Stimulated activated CD8-positive, alpha-beta memory T cell treated with anti-CD3 and anti-CD28 coated beads, Interleukin-7, amount 100 ng/mL, for 4 hours (primary cell): ENCODE results near the gene AMOTL2.

Experiments used
- DNase-seq, 2 donors: peaks; one replicate each; pipeline ENCODE4 v3.0.0-alpha.2; 2020; ENCODE audit warnings: low read depth in 2 of 2

AMOTL2 gene

DNA sequence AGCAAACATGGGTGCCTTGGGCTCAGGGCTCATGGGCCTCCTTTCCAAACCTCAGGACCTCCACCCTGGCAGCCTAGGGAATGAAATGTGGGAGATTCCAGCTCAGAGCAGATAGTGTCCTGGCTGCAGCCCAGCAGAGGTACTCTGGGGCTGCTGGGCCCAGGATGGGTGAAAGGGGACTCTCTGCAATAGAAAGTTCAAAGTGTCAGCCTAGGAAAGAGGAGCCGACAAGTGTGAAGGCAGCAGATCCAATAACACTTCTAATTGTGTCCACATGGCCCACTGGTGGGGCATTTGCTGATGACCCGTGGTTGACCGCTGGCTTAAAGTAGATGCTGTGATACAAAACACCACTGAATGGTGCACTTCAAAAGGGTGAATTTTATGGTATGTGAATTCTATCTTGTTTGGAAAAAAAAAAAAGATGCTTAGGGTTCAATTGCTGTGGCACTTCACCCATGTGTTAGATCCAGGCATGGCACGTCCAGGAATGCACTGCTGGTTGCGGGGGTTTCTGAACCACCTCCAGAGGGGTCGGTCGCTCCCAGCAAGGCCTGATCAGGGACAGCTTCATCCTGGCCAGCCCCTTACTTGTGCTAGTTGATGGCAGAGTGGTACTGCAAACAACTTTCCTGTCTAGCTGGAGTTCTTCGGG is 20.9 kb downstream of the AMOTL2 start:
- no peak for DNase-seq

DNA sequence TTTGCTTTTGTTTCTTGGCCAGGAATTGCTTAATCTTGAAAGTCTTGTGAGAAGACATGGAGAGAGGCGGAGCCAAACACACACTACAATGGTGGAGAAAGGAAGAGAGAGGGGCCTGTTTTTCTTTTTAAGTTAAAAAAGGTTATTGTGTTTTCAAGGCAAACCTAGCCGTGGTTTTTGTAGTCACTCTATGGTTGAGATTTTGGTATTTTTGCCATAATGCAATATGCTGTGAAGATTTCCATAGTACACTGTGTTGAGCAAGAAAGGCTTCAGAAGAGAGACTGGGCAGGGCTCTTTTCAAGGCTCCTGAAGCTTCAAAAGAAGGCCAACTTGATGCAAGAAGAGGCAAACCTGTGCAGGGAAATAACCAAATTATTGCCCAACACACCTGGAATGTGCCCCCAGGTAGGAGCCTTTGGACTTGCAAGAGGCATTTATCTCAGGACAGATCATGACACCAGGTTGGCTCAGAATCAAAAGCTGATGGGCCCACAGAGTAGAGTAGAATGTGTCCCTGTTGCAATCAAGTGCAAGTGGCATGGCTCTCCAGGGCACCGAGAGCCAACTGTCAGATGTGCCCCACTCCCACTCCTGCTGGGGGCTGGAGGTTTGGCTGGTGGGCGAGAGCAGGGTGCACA is 22.1 kb downstream of the AMOTL2 start:
- DNase-seq, result no peak

DNA sequence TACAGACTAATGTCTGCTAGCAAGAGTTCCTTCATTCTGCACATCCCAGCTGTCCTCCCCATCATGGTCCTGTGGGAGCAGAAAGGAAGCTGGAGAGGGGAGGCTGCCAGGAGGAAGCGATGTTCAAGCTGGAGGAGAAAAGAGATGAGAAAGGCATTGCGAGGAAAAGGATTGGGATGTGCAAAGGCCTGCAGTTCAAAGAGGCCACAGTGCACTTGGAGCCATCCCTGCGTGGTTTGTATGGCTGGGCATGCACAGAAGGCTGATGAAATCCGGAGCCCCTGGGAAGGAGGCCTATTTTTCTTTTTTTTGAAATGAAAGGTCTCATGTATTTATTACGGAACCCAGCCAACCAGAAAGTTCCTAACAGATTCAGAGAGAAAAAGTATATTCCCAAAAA is 22.8 kb downstream of the AMOTL2 start:
- no peak for DNase-seq

DNA sequence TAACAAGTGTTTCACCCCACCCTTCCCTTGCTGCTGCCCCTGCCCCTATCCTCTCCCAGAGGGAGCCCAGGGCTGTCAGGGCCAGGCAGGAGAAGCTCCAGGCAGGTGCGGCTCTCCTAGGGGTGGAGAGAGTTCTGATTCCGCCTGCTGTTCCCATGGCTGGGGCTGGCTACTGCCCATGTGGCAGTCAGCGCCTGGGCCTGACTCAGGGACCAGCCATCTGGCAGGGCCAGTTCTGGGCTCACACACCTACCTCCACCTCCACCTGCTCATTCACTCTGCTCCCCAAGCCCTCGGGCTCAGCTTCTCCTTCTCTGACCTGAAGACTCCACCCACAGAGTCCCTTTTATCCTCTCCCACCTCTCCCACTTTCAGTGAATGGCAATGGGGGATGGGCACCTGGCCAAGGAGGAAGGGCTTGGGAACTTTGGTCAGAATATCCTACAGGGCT is 23.4 kb downstream of the AMOTL2 start:
- DNase-seq, result no peak

DNA sequence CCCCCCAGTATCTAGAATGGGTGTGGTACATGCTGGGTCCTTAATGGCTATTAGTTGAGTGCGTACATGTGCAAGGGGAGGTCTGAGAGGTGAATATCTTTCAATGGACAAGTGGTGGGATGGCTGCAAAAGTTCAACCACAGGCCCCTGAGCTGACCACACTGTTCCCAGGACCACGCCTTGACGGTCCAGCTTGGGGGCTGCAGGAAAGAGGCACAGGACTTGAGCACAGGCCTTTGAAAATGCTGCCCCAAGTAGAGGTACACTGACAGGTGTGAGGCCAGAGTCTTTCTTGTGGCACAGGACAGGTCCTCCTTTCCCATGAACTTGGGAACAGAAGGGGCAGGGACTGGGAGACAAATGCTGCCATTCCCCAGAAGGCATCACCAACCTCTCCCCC is 24.0 kb downstream of the AMOTL2 start:
- no peak for DNase-seq

DNA sequence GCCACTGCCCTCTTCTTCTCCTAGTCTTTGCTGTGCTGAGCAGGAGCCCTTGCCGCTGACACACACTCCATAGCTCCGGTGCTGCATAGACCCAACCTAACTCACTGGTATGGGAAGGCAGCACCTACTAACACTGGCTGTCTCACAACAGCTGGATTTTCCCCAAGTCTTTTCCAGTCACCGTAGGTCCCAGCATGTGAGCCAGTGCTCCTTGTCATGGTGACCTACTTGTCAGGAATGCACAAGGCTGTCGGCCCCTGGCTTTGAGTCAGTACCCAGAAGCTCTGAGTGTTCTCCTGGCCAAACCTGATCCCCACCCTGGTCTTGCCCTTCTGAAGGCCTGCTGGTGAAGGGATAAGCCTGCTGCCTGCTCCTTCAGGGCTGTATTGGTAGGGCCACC is 25.7 kb downstream of the AMOTL2 start:
- DNase-seq, result no peak

DNA sequence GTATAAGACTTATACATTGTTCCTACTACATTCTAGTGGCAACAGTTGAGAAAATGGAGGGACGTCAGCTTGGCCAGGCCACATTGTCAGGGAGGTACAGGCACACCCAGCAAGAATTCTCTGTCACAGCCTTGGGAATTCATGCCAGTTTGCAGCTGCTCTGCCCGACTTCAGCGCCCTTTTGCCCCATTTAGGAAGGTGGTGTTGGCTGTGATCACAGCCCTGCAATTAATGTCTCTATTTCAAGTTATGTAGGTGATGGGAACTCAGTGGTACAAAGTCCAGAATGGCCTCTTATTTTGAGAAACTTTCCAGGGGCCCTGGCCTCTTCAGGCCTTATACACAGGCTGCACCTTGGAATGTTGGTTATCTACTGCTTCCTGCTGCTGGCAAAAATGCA is 26.7 kb downstream of the AMOTL2 start:
- no peak for DNase-seq

DNA sequence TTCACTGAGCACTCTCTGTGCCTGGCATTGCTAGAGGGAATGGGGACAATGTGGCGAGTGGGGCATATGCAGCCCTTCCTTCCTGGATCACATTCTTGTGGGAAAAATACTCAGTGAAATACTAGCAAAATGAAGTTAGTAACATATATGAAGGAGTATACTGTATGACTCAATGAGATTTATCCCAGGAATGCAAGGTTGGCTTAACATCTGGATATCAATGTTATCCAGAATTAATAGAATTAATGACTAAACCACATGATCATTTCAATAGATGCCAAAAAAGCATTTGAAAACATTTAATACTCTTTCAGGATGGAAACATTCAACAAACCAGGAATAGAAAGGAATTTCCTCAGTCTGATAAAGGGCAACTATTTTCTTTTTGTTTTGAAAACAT is 27.5 kb downstream of the AMOTL2 start:
- no peak for DNase-seq

DNA sequence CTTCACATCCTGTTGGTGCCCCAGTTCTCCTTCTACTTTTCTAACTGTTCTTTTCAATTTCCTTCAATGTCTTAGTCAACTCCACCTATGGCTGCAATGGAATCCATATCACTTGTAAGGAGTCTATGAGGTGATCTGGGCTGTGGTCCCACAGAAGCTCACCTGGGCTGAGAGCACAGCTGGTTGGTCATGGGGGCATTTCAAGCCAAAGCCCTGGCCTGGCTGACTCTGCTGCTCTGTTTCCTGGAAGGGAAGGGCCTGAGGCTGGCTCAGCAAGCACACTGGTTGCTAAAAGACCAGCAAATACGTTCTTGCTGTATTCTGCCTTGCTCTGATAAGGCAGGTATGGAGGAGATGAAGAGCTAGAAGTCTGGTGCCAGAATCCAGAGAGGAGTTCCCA is 29.0 kb downstream of the AMOTL2 start:
- DNase-seq, result no peak

DNA sequence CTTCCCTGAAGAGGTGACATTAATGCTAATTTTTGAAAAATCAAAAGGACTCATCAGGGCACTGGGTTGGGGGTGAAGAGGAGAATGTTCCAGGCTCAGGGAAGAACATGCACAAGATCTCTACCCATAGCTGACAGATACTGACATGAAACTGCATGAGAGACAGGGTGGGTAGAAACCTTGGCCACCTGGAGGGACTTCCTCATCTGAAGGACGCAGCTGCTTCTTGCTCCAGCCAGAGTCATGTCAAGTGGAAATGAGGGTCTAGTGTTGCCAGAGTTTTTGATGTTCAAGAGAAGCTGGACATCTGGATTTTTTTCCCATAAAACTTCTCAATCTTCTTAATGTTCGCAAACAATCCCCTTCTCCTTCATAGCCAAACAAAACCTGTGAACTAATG is 29.7 kb downstream of the AMOTL2 start:
- no peak for DNase-seq

DNA sequence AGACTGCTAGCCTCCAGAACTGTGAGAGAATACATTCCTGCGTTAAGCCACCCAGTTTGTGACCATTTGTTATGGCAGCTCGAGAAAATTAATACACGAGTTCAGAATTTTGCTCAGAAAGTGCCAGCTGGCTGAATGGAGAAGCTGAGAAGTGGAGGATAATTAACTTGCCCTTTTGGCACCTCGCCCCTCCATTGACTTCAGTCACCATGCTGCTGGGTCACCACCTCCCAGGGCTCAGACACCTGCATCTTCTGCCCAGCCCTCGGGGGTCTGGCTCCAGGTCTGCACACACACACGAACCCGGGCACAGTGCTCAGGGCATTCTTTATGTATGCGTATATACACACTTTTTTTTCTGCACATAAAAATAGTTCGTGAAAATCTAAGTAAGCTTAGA is 32.0 kb downstream of the AMOTL2 start:
- DNase-seq, result no peak

DNA sequence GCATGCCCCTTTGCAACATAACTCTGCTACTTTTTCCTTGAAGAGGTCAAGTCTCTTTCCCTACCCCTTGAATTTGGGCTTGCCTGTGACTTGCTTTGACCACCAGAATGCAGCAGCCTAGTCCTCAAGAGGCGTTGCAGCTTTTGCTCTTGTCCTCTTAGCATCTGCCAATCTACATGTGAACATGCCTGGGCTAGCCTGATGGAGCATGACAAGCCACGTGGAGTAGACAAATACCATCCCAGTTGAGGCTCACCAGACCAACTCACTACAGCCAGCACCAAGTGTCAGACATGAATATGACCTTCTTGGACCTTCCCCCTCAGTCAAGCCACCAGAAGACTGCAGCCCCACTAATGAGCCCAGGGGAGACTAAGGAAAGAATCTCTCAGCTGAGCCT is 32.9 kb downstream of the AMOTL2 start:
- no peak for DNase-seq

DNA sequence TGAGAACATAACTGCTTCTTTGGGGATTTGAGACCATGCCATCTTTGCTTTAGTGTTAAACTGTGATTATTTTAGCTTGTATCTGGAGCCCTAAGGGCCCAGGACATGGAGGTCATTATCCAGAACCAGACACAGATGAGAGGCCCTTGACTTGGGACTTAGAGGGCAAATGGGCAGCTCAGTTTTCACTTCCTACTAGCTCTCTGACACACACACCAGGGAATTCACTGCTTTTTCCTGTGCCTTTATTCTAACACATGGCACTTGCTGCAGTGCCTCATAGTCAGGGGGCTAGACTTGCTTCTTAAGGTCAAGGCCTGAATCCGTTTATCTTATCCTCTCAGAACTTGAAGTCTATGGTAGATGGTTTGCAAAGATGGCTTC is 33.3 kb downstream of the AMOTL2 start:
- no peak for DNase-seq

DNA sequence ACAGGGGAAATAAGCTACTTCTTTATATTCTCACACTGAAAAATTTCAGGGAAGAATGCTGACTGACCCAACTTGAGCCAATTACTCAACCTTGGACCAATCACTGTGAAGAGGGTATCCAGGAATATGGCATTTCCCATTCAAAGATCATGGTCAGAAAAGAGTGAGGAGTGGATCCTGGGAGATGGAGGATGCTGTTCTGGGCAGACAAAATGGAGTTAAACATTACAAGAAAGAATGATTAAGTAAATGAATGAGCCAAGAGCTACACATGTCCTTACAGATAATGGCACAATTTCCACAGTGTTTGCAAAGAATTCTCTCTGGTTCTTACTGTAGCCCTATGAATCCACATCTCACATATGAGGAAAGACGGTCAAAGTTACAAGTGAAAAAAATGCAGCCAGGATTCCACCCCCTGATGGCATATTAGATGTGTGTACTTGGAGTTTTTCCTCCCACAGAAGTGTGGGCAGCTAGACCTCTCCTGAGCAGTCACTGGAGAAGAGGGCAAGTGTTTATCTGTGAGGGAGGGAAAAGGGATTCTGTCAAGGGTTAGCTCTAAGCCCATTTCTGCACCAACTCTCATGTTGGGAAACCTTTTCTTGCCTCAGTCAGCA is 33.8 kb downstream of the AMOTL2 start:
- no peak for DNase-seq

DNA sequence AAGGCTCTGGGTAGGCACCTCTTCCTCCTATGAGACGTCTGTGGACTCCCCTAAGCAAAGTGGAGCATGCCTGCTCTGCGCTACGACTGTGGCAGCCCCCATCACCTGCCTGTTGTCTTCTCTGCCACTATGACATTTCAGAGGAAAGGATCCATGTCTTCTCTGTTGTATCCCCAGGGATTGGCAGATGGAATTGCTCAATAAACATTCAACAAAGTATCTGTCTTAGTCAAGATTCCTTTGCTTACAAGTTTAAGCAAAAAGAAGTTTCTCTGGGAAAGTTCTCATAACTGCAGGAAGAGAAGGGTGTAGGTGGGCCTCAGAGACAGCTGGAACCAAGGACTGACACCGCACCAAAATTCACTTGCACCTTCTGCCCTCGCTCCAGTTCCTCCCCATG is 34.3 kb downstream of the AMOTL2 start:
- no peak for DNase-seq

DNA sequence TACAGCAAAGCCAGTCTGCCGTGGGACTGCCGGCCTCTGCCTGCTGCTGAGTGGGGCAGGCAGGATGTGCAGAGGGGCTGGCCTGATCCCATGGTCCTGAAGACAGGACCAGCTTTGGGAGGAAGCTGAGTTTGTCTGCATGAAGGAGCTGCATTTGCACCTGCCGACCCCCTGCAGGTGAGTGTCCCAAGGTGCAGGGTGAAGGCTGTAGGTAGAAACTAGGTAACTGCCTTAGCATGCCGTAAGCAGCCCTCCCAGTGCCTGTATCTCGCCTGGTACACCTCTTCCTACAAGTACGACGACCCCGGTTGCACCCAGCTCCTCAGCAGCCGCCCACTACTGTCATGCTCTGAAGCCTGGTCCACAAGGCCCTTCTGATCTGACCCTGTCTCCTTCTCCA is 34.9 kb downstream of the AMOTL2 start:
- DNase-seq, result no peak

DNA sequence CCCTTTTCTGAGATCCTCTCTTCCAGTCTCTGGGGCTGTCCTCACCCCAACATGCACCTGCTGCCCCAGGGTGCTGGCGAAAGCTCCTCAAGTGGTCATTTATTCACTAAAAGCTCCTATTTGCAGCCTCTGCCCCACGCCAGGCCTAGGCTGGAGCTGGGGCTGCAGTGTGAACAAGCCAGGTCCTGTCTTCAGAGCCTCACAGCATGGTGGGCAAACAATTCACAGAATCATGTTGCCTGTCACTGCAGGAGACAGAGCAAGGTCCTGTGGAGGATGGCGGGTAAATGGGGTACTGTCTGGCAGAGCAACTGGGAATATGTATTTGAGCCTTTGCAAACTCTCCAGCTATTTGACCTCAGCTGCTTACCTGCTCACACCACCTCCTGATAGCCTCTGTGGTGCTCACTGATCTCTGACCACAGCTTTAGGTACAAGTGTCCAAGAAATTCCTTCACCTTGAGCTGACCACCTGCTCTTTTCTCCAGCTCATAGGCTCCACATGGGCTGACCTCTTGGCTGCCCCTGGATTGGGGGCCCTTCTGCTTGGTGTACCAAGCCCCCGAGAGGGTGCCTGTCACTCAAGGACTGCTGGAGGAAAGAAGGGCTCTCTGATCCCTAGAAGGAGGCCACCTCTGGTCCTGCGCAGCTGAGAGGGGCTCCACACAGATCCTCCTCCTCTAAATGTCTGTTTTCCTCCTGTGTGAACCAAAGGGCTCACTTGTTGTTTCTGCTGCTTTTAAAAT is 35.6 kb downstream of the AMOTL2 start:
- DNase-seq, result no peak

DNA sequence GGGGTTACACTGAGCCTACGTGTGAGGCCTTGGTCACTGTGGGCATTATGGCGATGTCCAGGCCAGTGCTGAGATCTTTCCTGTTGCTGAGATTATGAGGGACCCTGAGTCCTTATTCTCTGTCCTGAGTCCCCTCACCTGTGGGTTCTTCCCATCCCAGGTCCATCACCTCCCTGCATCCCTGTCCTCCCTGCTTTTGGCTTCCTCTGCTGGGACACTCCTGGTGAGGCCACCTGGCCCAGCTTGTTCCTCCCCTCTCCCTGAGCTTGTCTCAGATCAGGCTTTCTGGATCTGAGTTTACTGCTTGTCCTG is 36.1 kb downstream of the AMOTL2 start:
- no peak for DNase-seq

DNA sequence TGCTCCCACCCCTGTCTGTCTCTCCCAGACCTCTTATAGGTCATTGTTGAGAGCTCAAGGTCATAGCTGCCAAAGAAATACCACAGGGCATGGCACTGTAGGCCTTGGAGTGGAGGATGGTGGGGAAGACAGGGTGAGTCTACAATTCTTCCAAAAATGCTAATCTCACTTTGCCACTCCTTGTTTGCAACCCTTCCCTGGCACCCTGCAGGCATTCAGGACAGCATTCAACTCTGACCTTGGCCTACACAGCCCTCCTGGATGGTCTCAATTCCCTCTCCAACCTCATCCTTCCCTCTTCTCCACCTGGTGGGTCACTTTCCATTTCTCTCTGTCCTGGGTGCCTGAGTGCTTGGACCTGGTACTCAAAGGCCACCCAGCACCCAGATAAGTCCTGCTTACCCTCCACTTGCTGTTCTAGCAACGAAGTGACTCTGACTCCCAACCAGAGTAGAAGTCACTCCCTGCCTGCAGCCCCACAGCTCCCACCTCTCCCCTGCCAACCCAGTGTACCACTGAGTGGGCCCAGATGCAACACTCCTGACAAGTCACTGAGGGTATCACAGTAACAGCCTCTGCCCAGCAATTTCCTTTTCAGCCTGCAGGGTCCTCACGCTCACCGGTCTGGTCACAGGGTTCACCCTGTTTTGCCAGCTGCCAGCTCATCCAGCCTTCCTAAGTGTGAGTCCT is 36.6 kb downstream of the AMOTL2 start:
- no peak for DNase-seq

DNA sequence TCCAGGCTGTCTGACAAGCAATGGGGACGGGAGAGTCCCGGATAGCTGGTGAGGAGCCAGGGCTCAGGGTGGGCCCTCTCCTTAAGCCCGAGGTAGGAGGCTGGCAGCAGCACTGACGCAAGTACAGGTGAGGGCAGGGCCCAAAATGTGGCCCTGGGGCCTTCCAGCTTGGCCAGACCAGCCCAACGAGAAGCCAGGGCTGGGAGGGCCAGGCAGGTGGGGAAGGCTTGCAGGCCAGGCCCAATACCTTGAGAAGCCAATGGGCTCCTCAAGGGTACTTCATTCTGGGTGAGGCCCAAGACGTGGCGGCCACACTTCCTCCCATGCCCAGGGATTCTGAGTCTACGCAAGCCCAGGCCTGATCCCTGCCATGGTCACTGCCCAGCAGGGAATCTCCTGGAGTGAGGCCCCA is 37.2 kb downstream of the AMOTL2 start:
- DNase-seq, result no peak

DNA sequence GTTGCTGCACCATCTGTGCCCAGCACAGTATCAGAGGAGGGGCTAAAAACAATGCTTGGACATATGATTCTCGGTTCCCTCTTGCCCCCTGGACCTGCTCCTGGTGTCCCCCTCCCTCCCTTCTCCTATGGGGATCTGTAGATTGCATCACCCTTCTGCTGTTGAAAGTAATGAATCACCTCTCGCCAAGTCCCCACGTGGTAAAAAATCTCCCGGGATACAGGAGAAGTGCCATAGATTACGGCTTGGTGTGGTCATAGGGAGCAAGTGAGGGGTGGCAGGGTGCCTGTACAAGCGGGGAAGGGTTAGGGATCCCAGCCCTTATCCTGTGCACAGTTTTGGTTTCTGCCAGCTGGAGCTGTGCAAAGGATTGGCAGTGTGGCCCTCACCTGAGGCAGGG is 37.7 kb downstream of the AMOTL2 start:
- no peak for DNase-seq

DNA sequence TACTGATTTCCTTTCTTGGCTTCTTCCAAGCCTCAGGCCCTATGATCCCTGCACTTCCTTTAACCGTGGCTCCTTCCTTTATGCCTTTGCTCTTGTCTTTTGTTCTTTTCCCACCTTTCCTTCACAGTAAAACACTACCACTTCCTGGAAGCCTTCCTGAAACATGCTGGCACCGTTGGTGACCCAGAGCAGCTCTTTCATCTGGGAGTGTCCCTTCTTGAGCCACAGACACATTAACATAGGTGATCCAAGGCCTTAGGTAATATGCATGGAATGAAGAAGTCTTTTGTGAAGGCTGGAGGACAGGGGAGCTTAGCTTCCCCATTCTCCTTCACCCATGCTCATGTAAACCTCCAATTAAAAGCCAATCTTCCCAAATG is 39.4 kb downstream of the AMOTL2 start:
- DNase-seq, result no peak
